GM18873 (cell line): Measurements from ENCODE around the gene PLEKHA7.

Experiments used
- ATAC-seq: cut with Tn5 transposase; IDR thresholded peaks from one replicate; pipeline ENCODE4 v1.9.1; 2021; ENCODE audit warnings: mild to moderate bottlenecking, moderate library complexity, moderate number of reproducible peaks; ENCODE audit not compliant: unreplicated experiment, low FRiP score

Gene PLEKHA7

GRCh38 chr11:16815047-16815767, 199.0 kb downstream of the PLEKHA7 start:
- no peak for ATAC-seq

GRCh38 chr11:16814410-16815046, 199.7 kb downstream of the PLEKHA7 start:
- ATAC-seq = no peak

GRCh38 chr11:16813126-16813525, 201.1 kb downstream of the PLEKHA7 start:
- no peak for ATAC-seq

- no peak for ATAC-seq
Measured at GRCh38 chr11:16812274-16812673, 201.9 kb downstream of the PLEKHA7 start.

- no peak for ATAC-seq
Measured at GRCh38 chr11:16811136-16812020, 202.8 kb downstream of the PLEKHA7 start.

- ATAC-seq = no peak
Measured at GRCh38 chr11:16809886-16810668, 204.1 kb downstream of the PLEKHA7 start.

GRCh38 chr11:16807306-16807705, 206.9 kb downstream of the PLEKHA7 start:
- ATAC-seq = no peak

- no peak for ATAC-seq
Measured at GRCh38 chr11:16806791-16807190, 207.4 kb downstream of the PLEKHA7 start.

- no peak for ATAC-seq
Measured at GRCh38 chr11:16805938-16806337, 208.3 kb downstream of the PLEKHA7 start.

GRCh38 chr11:16804104-16804947, 209.9 kb downstream of the PLEKHA7 start:
- no peak for ATAC-seq

GRCh38 chr11:16801288-16801980, 212.8 kb downstream of the PLEKHA7 start:
- ATAC-seq = no peak

- ATAC-seq = no peak
Measured at GRCh38 chr11:16800382-16800781, 213.8 kb downstream of the PLEKHA7 start.

GRCh38 chr11:16799890-16800289, 214.3 kb downstream of the PLEKHA7 start:
- ATAC-seq = no peak

GRCh38 chr11:16799221-16799620, 215.0 kb downstream of the PLEKHA7 start:
- no peak for ATAC-seq

- ATAC-seq = no peak
Measured at GRCh38 chr11:16797776-16798175, 216.4 kb downstream of the PLEKHA7 start.

- no peak for ATAC-seq
Measured at GRCh38 chr11:16796311-16796710, 217.9 kb downstream of the PLEKHA7 start.

- no peak for ATAC-seq
Measured at GRCh38 chr11:16795146-16795545, 219.1 kb downstream of the PLEKHA7 start.

GRCh38 chr11:16794047-16794818, 220.0 kb downstream of the PLEKHA7 start:
- no peak for ATAC-seq
